ENCODE measurements around the gene ARHGAP42.

- TF ChIP-seq POLR2A (IDR thresholded peaks at IDR 0.05) (no peak), CTCF (IDR thresholded peaks at IDR 0.05) (no peak)
Observed at GRCh38 chr11:100820621-100821020, 133.5 kb downstream of the ARHGAP42 start.
